Nephron (organoid): ENCODE measurements around the gene NTNG1.

Source experiments
- H3K27ac Mint-ChIP-seq, 3 experiments: 2 replicates each; pipeline ENCODE4 v1.8.0; 2020; ENCODE audit warnings: mixed read lengths in 3 of 3, mild to moderate bottlenecking in 2 of 3, moderate library complexity in 1 of 3
- H3K27me3 Mint-ChIP-seq: 2 replicates; pipeline ENCODE4 v1.8.0; 2021; ENCODE audit warnings: low read depth, mild to moderate bottlenecking, moderate library complexity, mixed read lengths
- H3K36me3 Mint-ChIP-seq: 2 replicates; pipeline ENCODE4 v1.8.0; 2020; ENCODE audit warnings: low read depth, mixed read lengths
- H3K4me1 Mint-ChIP-seq: 2 replicates; pipeline ENCODE4 v1.8.0; 2020; ENCODE audit warnings: mixed read lengths
- H3K4me3 Mint-ChIP-seq, 3 experiments: 2 replicates each; pipeline ENCODE4 v1.8.0; 2020; ENCODE audit warnings: mild to moderate bottlenecking in 3 of 3, mixed read lengths in 3 of 3, moderate library complexity in 2 of 3
- H3K9me3 Mint-ChIP-seq: 2 replicates; pipeline ENCODE4 v1.8.0; 2020; ENCODE audit warnings: mixed read lengths
- CTCF ChIP-seq, 3 experiments: fragments of 200-600 bp; sonication (generic); IDR thresholded peaks; one replicate each; pipeline ENCODE4 v1.5.0; 2021; ENCODE audit warnings: antibody characterized with exemption in 3 of 3; ENCODE audit not compliant: unreplicated experiment in 3 of 3

The NTNG1 gene

DNA sequence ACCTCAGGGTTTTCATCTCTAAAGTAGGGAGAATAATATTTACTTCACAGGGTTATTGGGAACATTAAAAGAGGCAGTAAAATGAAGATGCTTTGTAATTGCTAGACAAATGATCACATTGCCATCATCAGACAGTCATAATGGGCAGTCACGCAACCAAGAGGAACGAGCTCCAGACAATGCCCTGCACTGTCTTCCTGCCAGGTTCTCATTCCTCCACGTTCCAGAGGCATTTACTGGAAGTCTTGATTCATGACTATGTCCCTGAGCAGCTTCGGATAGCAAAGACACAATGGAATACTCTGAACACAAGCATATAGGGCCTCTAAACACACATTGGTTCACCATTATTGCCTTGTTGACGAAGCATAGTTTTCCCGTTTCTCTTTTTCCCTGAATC is 389.7 kb downstream of the NTNG1 start:
- Mint-ChIP-seq H3K4me1 (peaks cover 18% of the 10 kb centered on the region), H3K27me3 (peaks cover 5% of the 10 kb centered on the region), H3K4me3 (no peak overlapping the region), H3K27ac (no peak overlapping the region), H3K36me3 (no peaks in the 10 kb centered on the region), H3K9me3 (no peaks in the 10 kb centered on the region)
- TF ChIP-seq CTCF (IDR thresholded peaks at IDR 0.05; ENCODE audit: unreplicated experiment in 3 of 3): no peak

DNA sequence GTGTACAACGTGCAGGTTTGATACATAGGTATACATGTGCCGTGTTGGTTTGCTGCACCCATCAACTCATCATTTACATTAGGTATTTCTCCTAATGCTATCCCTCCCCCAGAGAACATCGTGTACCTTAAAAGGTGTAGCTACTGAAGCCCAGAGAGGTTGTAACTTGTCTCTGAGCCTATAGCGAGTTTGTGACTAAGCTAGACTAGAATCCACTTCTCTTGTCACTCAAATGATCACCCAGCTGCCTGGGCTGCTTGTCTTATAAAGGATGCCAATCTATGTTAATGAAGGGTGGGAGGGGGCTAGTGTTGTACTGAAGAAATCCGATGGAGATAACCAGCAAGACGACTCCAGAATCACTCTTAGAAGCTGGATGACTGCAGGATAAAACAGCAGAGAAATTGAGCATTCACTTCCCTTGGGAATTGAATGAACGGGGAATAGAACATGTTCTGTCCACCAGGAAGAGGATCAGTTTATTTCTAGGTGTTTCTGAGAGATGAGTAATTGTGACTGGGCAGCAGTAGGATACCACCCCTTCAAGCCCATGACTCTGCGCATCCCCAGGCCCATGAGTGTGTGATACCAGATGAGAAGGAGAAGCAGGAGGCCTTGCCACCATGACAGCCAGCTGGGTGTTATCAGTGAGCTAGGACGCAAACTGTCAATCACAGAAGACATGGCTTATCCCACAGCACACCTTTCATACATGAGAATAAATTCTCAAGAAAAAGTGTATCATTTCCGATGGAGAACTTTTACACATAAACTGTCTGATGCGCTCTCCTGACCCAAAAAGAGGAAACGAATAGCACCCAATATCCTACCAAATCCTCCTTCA is 390.4 kb downstream of the NTNG1 start:
- H3K27me3 Mint-ChIP-seq: peaks cover 5% of the 10 kb centered on the region
- no peak overlapping the region for H3K4me3 Mint-ChIP-seq
- no peak overlapping the region for H3K27ac Mint-ChIP-seq
- no peaks in the 10 kb centered on the region for H3K9me3 Mint-ChIP-seq
- peaks cover 26% of the 10 kb centered on the region for H3K4me1 Mint-ChIP-seq
- H3K36me3 Mint-ChIP-seq: no peaks in the 10 kb centered on the region
- TF ChIP-seq CTCF (IDR thresholded peaks at IDR 0.05; ENCODE audit: unreplicated experiment in 3 of 3): no peak

GRCh38 chr1:107532318-107532717 is 391.5 kb downstream of the NTNG1 start:
- H3K27ac Mint-ChIP-seq: no peak overlapping the region
- H3K36me3 Mint-ChIP-seq: no peaks in the 10 kb centered on the region
- peaks cover 27% of the 10 kb centered on the region for H3K4me1 Mint-ChIP-seq
- no peaks in the 10 kb centered on the region for H3K9me3 Mint-ChIP-seq
- TF ChIP-seq CTCF (IDR thresholded peaks at IDR 0.05; ENCODE audit: unreplicated experiment in 3 of 3): no peak
- peaks cover 5% of the 10 kb centered on the region for H3K27me3 Mint-ChIP-seq
- no peak overlapping the region for H3K4me3 Mint-ChIP-seq
